HEK293 (cell line): ENCODE results near the gene RASGRF2.

Experiments
- ATF2 ChIP-seq: fragments of 450-650 bp; formaldehyde crosslinking; IDR thresholded peaks from 2 replicates; pipeline ENCODE4 v1.5.1; 2016; ENCODE audit warnings: missing biosample characterization, missing genetic modification characterization, low read depth
- CTCF ChIP-seq: fragments of 450-650 bp; formaldehyde crosslinking; IDR thresholded peaks from 2 replicates; pipeline ENCODE4 v1.5.1; 2016; ENCODE audit warnings: missing biosample characterization, missing genetic modification characterization
- KLF9 ChIP-seq: fragments of 450-650 bp; formaldehyde crosslinking; IDR thresholded peaks from 2 replicates; pipeline ENCODE4 v1.5.1; 2016; ENCODE audit warnings: missing biosample characterization, missing genetic modification characterization, low read depth
- PRDM10 ChIP-seq: fragments of 450-650 bp; formaldehyde crosslinking; IDR thresholded peaks from 2 replicates; pipeline ENCODE4 v1.5.1; 2016; ENCODE audit warnings: missing biosample characterization, missing genetic modification characterization
- REST ChIP-seq: fragments of 450-650 bp; formaldehyde crosslinking; IDR thresholded peaks from 2 replicates; pipeline ENCODE4 v1.5.1; 2016; ENCODE audit warnings: missing biosample characterization, missing genetic modification characterization
- TCF7L2 ChIP-seq: IDR thresholded peaks from 2 replicates; pipeline ENCODE4 v1.6.1; 2011; ENCODE audit warnings: low read depth, mild to moderate bottlenecking, inconsistent platforms, low read length, moderate library complexity, borderline replicate concordance
- ZFP41 ChIP-seq: fragments of 450-650 bp; formaldehyde crosslinking; IDR thresholded peaks from 2 replicates; pipeline ENCODE4 v1.5.1; 2016; ENCODE audit warnings: missing biosample characterization, missing genetic modification characterization, borderline replicate concordance
- ZNF138 ChIP-seq: fragments of 450-650 bp; formaldehyde crosslinking; IDR thresholded peaks from 2 replicates; pipeline ENCODE4 v1.5.1; 2016; ENCODE audit warnings: missing biosample characterization, missing genetic modification characterization, borderline replicate concordance
- ZNF223 ChIP-seq: fragments of 450-650 bp; formaldehyde crosslinking; IDR thresholded peaks from 2 replicates; pipeline ENCODE4 v1.5.1; 2016; ENCODE audit warnings: missing biosample characterization, missing genetic modification characterization
- ZNF266 ChIP-seq: fragments of 450-650 bp; formaldehyde crosslinking; IDR thresholded peaks from 2 replicates; pipeline ENCODE4 v1.5.1; 2016; ENCODE audit warnings: missing biosample characterization, missing genetic modification characterization, low read depth
- ZNF274 ChIP-seq, 2 experiments: fragments of 200-500 bp in 1 of 2; fragments of 450-650 bp in 1 of 2; sonication (Bioruptor generic) in 1 of 2; formaldehyde crosslinking in 1 of 2; IDR thresholded peaks; 2 replicates each; pipeline versions ENCODE4 v1.5.1 to v1.6.1; 2014 to 2016; ENCODE audit warnings: borderline replicate concordance in 1 of 2, inconsistent platforms in 1 of 2, low read length in 1 of 2, missing biosample characterization in 1 of 2, missing genetic modification characterization in 1 of 2
- ZNF335 ChIP-seq: fragments of 450-650 bp; formaldehyde crosslinking; conservative IDR thresholded peaks from 2 replicates; pipeline ENCODE4 v1.5.1; 2016; ENCODE audit warnings: missing biosample characterization, missing genetic modification characterization
- ZNF426 ChIP-seq: fragments of 450-650 bp; formaldehyde crosslinking; IDR thresholded peaks from 2 replicates; pipeline ENCODE4 v1.5.1; 2017; ENCODE audit warnings: missing biosample characterization, missing genetic modification characterization, mild to moderate bottlenecking, inconsistent platforms, moderate library complexity
- ZSCAN16 ChIP-seq: fragments of 450-650 bp; formaldehyde crosslinking; IDR thresholded peaks from 2 replicates; pipeline ENCODE4 v1.5.1; 2016; ENCODE audit warnings: missing biosample characterization, missing genetic modification characterization

- TF ChIP-seq PRDM10 (tag by site-specific recombination) (no peak), TCF7L2 (no peak), ZNF266 (tag by site-specific recombination) (no peak), CTCF (tag by site-specific recombination) (no peak), KLF9 (no peak), ZNF274 (IDR thresholded peaks at IDR 0.05; ENCODE audit: low read length) (no peak), ZNF274 (tag by site-specific recombination; IDR thresholded peaks at IDR 0.05; ENCODE audit: borderline replicate concordance) (no peak), ZSCAN16 (tag by site-specific recombination) (no peak), ZNF223 (tag by site-specific recombination) (no peak), ATF2 (tag by site-specific recombination) (no peak), ZNF426 (tag by site-specific recombination) (no peak), ZNF335 (no peak), ZNF138 (tag by site-specific recombination) (no peak), REST (tag by site-specific recombination) (no peak), ZFP41 (tag by site-specific recombination) (no peak)
These were observed 206.9 kb downstream of the RASGRF2 start for GRCh38 chr5:81167078-81167477.
